Natural killer cell (primary cell): ENCODE data around the gene NARF. TPM values are rescaled to one million over a fixed set of nuclear protein-coding genes. Genes with fewer than 3 reads are reported as not detected.
A peak's percentile ranks its signal among the peaks of the same experiment; 100 is the strongest.

Experiments used
- ATAC-seq, 3 donors: fragments of 150-1000 bp in 2 of 3; fragments of 200-7000 bp in 1 of 3; cut with Tn5 transposase; 1 replicate in 1 of 3; 2 replicates in 2 of 3; pipeline ENCODE4 v1.10.0; 2021; ENCODE audit warnings: mild to moderate bottlenecking in 2 of 3, moderate library complexity in 2 of 3
- DNase-seq, 2 donors: peaks; one replicate each; pipeline versions ENCODE4 v3.0.0 to v3.0.0-alpha.2; 2013 to 2021; ENCODE audit warnings: mixed read lengths in 1 of 2
- H3K27ac ChIP-seq: one replicate; pipeline ENCODE4 v1.5.1; 2013; ENCODE audit warnings: mild to moderate bottlenecking, low read length
- H3K27me3 ChIP-seq: one replicate; pipeline ENCODE4 v1.6.1; 2013; ENCODE audit warnings: low read length; ENCODE audit not compliant: control insufficient read depth, insufficient read depth
- H3K36me3 ChIP-seq: one replicate; pipeline ENCODE4 v1.6.1; 2013; ENCODE audit warnings: low read length; ENCODE audit not compliant: control insufficient read depth, insufficient read depth
- H3K4me1 ChIP-seq: one replicate; pipeline ENCODE4 v1.6.1; 2013; ENCODE audit warnings: low read length; ENCODE audit not compliant: control insufficient read depth, insufficient read depth
- H3K4me3 ChIP-seq: one replicate; pipeline ENCODE4 v1.5.1; 2013; ENCODE audit warnings: low read length
- H3K9me3 ChIP-seq: one replicate; pipeline ENCODE4 v1.6.1; 2013; ENCODE audit warnings: low read length; ENCODE audit not compliant: control insufficient read depth, insufficient read depth
- H3K27ac Mint-ChIP-seq, 2 donors: one replicate each; pipeline ENCODE4 v1.8.0; 2022; ENCODE audit warnings: mild to moderate bottlenecking in 2 of 2, mixed read lengths in 2 of 2, moderate library complexity in 1 of 2
- H3K27me3 Mint-ChIP-seq, 2 donors: one replicate each; pipeline ENCODE4 v1.8.0; 2022; ENCODE audit warnings: low read depth in 2 of 2, mixed read lengths in 2 of 2
- H3K36me3 Mint-ChIP-seq: one replicate; pipeline ENCODE4 v1.8.0; 2022; ENCODE audit warnings: mixed read lengths
- H3K4me1 Mint-ChIP-seq, 2 donors: one replicate each; pipeline ENCODE4 v1.8.0; 2022; ENCODE audit warnings: mixed read lengths in 2 of 2
- H3K4me3 Mint-ChIP-seq: one replicate; pipeline ENCODE4 v1.8.0; 2022; ENCODE audit warnings: mild to moderate bottlenecking, moderate library complexity, mixed read lengths
- H3K9me3 Mint-ChIP-seq, 2 donors: one replicate each; pipeline ENCODE4 v1.8.0; 2022; ENCODE audit warnings: mixed read lengths in 2 of 2
- CTCF ChIP-seq: fragments of 200-600 bp; IDR thresholded peaks from one replicate; pipeline ENCODE4 v1.8.0; 2022; ENCODE audit warnings: antibody characterized with exemption
- WGBS: methylation state at CpG from one replicate; pipeline ENCODE4 v1.1.7; 2013; ENCODE audit warnings: missing lambda C conversion rate; ENCODE audit not compliant: insufficient coverage; 5-methylcytosine and 5-hydroxymethylcytosine counted together
- intact Hi-C: fragments of 100-400 bp; cut with micrococcal nuclease; formaldehyde crosslinking; loops from one replicate; pipeline ENCODE4 v1.14.2; 2022
- total RNA-seq, 4 donors: library from RNA; stranded (reverse); fragments of 120-200 nt in 1 of 4; gene quantifications; one replicate each; pipeline versions ENCODE4 v1.2.3 to v1.2.4, GENCODE V29; 2013 to 2022

The NARF gene
- total RNA-seq, result 100 to 1,000 TPM; 130 to 203 (median 158) TPM
- 58.9 TPM for total RNA-seq (2013)

- Histone ChIP-seq H3K27me3 (no peaks in the 10 kb centered on the region), H3K36me3 (peaks cover 26% of the 10 kb centered on the region), H3K4me3 (peak within 1 kb of the TSS; percentile 61), H3K4me1 (peaks cover 18% of the 10 kb centered on the region), H3K27ac (peak within 1 kb of the TSS; percentile 97), H3K9me3 (no peaks in the 10 kb centered on the region)
- WGBS, result under 1% methylated on average over 85 of the region's 85 CpGs
- Mint-ChIP-seq H3K9me3 (no peaks in the 10 kb centered on the region), H3K27me3 (no peaks in the 10 kb centered on the region), H3K36me3 (no peaks in the 10 kb centered on the region), H3K27ac (peak within 1 kb of the TSS; percentile 97 to 99), H3K4me3 (peak within 1 kb of the TSS; percentile 96), H3K4me1 (peaks cover 35 to 38% of the 10 kb centered on the region in 2 donors)
- intact Hi-C loops, result loop anchor here (1.0 to 2.0 kb wide), 2 partner anchors 8 to 40 kb away; partner anchors contain the start of genes CYBC1, HEXD and OGFOD3
- TF ChIP-seq CTCF, result no peak
- DNase-seq (peak; percentile 93 to 97), ATAC-seq (peak; percentile 89 to 99 (median 92))
Observed at GRCh38 chr17:82458179-82458884, at the start of gene NARF. Gene NARF (plus strand): TSS chr17:82458741. CDS start chr17:82458804, 63 bp downstream.

- DNase-seq (no peak), ATAC-seq (no peak)
- Mint-ChIP-seq H3K27ac (no peak overlapping the region), H3K36me3 (no peaks in the 10 kb centered on the region), H3K4me3 (no peak overlapping the region), H3K9me3 (no peaks in the 10 kb centered on the region), H3K27me3 (no peaks in the 10 kb centered on the region), H3K4me1 (peaks cover 0 to 4% of the 10 kb centered on the region in 2 donors)
- no peaks in the 10 kb centered on the region for H3K27me3 ChIP-seq
- H3K36me3 ChIP-seq, result peaks cover 15% of the 10 kb centered on the region
- intact Hi-C loops, result no loop called here
- H3K4me3 ChIP-seq, result no peak overlapping the region
- no peaks in the 10 kb centered on the region for H3K9me3 ChIP-seq
- peaks cover 5% of the 10 kb centered on the region for H3K4me1 ChIP-seq
- H3K27ac ChIP-seq, result no peak overlapping the region
- WGBS, result 98% methylated on average over 21 of the region's 21 CpGs
- TF ChIP-seq CTCF, result no peak
Observed at GRCh38 chr17:82408938-82409318, 49.6 kb upstream of the NARF start.

- ATAC-seq (no peak), DNase-seq (no peak)
- H3K4me3 ChIP-seq, result no peak overlapping the region
- intact Hi-C loops, result loop anchor here (10.0 kb wide), 1 partner anchor 165 kb away; no protein-coding TSS in a partner anchor
- no peak for TF ChIP-seq CTCF
- H3K27ac Mint-ChIP-seq, result no peak overlapping the region
- no peak overlapping the region for H3K4me3 Mint-ChIP-seq
- H3K4me1 ChIP-seq, result peaks cover 12% of the 10 kb centered on the region
- H3K27ac ChIP-seq, result no peak overlapping the region
- no peaks in the 10 kb centered on the region for H3K36me3 Mint-ChIP-seq
- no peaks in the 10 kb centered on the region for H3K27me3 Mint-ChIP-seq
- H3K9me3 Mint-ChIP-seq, result no peaks in the 10 kb centered on the region
- WGBS, result 94% methylated on average over 14 of the region's 14 CpGs
- H3K36me3 ChIP-seq, result peaks cover 10% of the 10 kb centered on the region
- H3K27me3 ChIP-seq, result no peaks in the 10 kb centered on the region
- peaks cover 11 to 14% of the 10 kb centered on the region in 2 donors for H3K4me1 Mint-ChIP-seq
- no peaks in the 10 kb centered on the region for H3K9me3 ChIP-seq
Observed at GRCh38 chr17:82410014-82410716, 48.4 kb upstream of the NARF start.
